ENCODE results near the gene COL4A2.

DNA sequence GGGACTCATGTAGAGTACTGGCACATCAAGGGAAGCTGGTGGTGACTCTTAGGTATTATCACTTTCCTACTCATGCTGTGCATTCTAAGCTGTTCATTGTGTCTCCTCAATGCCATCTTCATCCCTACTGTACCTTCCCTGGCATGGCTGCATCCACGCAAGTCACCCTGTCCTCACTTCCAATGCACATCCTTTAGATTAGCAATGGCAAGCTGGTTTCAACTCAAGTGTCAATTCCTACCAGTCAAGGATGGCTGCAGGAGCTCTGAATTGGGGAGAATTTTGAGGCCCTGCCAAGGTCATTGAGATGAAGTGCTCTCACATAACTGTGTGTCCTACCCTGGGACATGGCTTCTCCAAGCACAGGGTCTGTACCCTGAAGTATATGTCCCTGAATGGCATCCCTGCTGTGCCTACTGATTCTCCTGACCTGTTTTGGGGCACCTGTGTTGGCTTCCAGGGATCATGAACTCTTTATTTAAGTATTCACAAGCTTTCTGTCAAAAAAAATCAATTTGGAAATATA lies 24.7 kb upstream of the COL4A2 start:
- TF ChIP-seq GATA2 (IDR thresholded peaks at IDR 0.05; ENCODE audit: low read depth, low read length) (no peak), GATA3 (IDR thresholded peaks at IDR 0.05; ENCODE audit: low read depth, low read length) (no peak)

Measured in SH-SY5Y (cell line).